ENCODE data around the gene ARNT2.

ARNT2 gene

GRCh38 chr15:80468796-80469195 is 64.6 kb downstream of the ARNT2 start:
- DNase-seq = no peak

DNA sequence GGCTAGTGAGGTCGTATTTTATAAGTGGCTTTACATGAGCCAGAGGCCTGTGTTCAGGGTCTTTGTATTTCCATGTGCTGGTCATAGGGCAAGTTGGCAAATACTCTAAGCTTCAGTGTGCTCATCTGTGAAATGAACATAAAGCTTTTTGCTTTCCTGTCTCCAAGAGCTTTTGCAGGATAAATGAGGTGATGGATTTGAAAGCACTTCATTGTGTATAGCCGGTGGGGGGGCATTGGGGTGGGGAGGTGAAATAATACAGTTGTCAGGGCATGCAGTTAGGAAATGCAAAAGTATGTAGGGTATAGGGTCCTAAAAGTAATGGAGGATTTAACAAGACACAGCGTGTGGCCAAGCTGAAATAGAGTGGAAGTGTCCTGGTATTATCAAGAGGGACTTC is 67.7 kb downstream of the ARNT2 start:
- no peak for DNase-seq

DNA sequence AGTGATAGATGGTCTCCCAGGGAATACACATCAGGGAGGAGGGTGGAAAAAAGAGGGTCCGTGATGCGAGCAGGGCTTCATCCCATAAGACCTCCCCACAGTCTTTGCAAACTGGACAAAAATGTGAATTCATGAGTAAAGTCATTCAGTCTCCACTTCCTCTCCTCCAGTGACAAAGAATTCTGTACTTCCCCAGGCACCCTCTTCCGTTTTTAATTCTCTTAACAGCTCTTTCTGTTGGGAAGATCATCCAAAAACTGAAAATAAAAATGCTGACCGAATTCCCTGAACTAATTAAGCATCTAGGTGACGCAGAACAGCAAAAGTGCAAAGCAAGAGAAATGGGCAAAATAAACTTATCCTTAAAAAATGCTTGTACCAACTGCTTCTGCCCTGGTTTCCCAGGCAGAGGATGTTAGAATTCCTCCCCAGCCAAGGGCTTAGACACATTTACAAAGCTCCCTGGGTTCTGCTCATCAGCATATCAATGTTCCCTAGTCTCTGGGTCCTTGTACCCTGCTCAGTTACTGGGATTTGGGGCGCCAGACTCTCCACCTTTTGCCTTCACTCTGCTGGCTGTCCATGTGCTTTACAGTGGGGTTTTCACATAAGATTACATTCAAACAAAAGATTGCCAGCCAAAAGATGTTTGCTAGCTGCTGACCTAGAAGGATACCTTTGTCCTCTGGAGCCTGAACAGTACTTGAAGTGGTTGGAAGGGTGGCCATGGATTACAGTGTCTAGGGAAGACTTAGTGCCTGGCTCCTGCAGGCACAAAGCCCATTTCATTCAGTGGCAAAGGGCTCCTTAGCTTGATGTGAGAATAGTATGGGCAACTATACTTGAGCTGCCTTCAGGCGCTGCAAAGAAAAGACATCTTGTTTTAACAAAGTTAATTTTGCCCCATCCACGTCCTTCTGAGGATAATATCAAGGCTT is 69.4 kb downstream of the ARNT2 start:
- DNase-seq = no peak

DNA sequence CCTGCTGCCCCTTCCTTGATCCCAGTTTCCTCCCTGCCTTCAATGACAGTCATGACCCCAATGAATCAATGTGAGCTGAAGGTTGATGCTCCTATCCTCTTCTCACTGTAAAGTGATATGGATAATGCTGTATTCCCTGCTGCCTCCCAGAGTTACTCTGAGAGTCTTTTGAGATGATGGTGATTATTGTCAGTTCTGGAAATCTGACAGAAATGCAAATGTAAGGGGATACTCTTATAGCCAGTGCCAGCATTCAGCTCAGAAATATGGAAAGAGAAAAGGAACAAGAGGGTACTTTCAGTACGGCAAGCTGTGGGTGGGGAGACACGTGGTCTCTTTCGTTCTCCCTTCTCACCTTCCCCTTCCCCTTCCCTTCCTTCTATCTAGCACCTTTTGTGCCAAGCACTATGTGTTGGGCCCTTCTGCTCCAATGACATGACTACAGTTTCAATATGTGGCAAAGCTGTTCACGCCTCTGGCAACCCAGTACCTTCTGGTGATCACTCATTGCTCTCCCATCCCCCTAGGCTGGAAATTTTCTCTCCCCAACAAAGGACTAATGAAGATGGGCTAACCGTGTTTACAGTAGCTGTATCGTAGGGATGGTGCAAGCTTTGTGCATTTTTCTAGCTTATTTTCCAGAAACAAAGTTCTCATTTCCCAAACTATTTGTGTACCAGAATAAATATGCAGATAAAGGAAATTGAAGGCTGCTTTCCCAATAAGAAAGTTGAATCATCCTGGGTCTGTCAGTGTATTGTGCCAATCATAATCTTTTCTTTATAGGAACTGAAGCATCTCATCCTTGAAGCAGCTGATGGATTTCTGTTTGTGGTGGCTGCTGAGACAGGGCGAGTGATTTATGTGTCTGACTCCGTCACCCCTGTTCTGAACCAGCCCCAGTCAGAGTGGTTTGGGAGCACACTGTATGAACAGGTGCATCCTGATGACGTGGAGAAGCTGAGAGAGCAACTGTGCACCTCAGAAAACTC is 70.3 kb downstream of the ARNT2 start:
- DNase-seq = no peak

GRCh38 chr15:80475572-80475971 is 71.4 kb downstream of the ARNT2 start:
- no peak for DNase-seq

DNA sequence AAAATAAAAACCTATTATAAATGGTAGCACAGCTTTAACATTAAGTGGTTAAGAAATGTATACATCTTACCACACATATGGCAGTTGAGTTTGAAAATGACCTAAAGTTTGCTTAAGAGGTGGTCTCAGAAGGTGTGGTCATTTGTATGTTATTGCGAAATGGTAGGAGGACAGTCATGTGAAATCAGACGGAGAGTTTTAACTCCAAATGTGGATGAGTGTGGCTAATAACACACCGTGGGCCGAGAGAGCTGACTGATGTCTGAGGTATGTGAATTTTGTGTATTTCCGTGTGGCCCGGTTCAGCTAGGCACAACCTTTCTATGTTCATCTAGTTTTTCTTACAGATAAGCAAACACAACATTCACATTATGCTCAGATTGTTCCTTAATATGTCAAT is 71.9 kb downstream of the ARNT2 start:
- DNase-seq = no peak

DNA sequence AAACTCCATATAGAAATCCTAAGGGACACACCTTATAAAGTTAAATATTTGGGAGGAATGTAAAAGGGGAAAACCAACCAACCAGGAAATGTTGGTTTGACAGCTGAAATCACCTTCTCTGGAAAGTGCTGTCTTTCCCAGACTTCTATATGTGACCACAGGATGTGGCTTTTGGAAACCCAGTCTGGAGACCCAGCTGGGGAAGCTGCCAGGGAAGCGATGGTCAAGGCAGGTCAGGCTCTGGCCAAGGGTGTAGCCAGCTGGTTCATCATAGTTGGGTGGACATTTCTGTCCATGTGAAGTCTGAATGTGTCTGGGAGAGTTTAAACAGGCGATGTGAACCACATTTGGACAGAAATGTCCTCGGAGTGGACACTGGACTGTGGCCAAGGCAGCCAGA is 73.9 kb downstream of the ARNT2 start:
- no peak for DNase-seq

GRCh38 chr15:80479191-80479590 is 75.0 kb downstream of the ARNT2 start:
- DNase-seq = no peak

DNA sequence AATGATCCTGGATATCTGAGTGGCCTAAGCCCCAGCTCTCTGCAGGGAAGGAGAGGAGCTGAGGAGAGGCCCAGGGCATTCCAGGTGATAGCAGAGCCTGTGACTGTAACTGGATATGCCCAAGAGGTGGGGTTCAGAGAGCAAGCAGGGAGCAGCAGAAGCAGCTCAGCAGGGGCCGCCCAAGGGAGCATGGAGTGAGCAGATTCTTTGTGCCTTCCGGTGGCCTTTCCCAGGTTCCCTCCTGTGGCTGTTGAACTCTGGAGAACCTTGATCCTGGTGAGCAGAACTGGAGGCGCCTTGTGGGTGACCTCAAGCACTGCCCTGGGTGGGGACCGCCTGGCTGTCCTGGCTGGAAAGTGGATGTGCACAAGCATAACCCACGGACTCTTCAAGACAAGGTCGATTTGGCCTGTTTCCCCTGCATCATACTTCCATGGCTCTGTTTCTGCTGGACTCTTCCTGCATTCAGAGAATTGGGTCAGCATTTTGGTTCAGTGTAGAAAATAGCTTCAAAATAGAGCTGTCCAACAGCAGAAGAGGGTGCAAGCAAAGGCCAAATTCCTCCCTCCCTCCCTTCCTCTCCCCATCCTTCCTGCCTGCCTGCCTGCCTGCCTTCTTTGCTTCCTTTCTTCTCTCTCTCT is 76.1 kb downstream of the ARNT2 start:
- DNase-seq = no peak

DNA sequence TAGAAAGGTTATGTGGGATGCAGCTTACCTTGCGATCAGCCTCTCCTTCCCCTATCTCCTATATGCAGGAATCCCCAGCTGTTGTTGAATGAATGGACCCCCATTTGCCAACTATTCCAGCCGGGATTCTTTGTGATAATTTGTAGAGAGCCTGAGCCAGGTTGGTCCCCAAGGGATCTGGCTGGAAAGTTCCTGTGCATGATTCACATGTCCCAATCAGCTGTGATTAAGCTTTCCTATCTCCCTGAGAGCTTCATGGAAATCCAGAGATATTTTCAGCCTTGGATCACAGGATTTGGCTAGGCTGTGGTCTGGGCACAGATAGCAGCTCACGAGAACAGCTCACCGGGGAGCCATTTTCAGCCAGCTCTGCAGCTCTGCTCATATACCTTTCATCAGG is 76.7 kb downstream of the ARNT2 start:
- DNase-seq = peak; percentile 87

DNA sequence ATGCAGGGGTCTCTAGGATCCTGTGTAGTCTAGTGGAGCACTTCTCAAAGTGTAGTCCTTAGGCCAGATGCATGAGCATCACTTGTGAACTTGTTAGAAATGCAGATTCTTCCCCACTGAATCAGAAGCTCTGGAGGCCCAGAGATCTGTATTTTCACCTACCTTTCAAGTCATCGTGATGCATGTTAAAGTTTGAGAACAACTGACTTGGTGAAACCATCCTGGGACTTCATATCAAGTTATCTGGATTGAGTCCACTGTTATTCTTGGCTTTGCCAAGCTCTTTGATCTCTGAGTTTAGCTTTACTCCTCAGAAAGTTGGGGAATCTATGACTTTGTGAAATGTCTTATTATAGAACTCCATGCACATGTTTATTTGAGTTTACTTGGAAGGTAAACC is 78.5 kb downstream of the ARNT2 start:
- no peak for DNase-seq

GRCh38 chr15:80483725-80484161 is 79.6 kb downstream of the ARNT2 start:
- no peak for DNase-seq

DNA sequence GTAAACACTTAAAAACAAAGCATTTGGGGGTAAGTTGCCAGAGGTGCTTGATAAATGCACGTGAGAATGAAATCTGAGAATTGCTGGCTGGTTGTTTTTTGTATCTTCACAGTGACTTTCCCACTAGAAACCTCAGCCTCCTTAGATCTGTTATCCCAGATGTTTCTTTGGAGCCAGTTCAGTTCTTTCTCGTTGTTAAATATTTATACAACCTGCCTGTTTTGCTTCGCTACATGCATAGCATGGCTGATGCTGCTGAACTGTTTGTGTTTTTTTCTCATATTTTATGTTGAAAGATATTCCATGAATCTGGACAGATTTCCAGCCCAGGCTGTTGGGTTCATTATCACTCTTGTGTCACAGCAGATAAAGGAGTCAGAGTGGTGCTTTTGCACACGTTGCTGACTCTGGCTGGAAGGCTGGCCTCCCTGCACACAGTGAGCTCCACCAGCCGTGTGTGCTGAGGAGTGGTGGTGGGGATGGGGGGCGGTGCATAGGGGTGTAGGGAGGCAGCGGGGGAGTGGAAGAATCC is 80.2 kb downstream of the ARNT2 start:
- no peak for DNase-seq

DNA sequence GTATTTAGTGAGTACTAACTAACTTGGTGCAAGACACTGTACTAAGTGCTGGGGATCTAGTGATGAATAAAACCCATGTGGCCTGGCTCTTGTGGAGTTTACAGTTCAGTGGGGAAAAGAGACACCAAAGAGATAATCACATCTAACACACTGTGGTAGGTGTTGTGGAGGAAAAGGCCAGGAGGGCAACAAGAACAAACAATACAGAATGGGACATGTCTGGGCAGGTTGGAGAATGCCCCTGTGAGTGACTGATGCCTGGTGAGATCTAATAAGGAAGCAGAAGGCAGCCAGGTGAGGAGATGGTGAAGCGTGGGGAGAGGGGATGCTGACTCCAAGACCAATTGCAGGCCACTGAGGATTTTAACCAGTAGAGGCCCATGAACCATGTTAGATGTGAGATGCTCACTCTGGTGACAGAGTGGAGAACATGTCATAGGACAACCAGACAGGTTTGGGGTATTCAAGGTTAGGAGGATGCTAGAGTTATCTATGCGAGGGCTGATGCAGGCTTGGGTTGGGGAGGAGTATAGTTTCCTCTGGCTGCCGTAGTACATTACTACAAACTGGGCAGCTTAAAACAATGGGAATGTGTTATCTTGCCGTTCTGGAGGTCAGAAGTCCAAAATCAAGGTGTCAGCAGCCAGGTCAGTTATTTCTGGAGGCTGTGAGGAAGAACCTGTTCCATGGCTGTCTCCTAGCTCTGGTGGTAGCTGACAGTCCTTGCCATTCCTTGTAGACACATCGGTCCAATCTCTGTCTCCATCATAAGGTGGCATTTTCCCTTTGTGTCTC is 81.4 kb downstream of the ARNT2 start:
- no peak for DNase-seq

DNA sequence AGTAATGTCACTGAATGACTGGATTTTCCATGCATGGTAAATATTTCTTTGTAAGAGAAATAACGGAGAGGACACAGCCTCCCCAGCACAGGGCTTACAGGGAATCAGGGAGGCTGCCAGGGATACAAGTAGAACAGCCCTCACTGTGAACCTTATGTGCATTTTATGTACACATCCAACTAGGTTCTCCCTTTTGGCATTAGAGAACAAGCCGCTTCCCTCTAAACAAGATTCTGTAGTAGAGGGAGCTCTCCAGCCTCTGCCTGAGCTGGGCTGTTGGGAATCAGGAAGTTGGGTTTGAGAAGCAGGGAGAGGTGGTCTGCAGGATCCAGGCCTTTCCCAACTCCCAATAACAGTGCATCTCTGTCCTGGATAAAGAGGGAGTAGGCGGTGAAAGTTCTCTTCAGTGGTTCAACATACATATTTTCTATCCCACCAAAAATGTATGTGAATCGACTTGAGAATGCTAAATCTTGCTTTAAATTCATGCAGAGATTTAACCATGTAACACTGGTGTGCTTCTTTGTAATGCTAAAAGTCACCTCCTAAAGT is 83.7 kb downstream of the ARNT2 start:
- no peak for DNase-seq

DNA sequence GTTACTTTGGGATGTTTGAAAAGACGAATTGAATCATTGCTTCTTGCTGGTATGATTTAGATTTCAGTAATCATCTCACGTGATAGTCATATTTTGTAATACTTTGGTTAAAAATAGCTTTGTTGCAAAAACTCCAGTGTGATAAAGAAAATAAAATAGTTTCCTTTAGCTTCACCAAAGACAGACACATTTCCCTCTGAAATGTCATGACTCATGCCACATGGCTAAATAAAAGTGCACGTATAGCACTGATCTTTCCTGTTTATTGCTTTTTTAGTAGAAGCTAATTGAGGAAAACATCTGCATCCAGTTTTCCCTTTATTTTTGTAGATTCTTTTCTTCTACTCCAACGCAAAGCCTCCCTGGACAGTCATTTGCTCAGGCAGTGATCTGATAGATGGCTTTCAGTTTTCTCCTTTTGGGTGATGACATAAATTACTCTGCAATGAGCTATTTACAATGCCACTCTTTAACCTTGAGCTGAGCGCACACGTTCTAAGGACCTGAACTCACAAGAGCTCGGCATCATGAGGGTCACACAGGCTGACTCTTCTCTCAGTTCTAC is 84.9 kb downstream of the ARNT2 start:
- DNase-seq = peak; percentile 77

- no peak for DNase-seq
Observed at GRCh38 chr15:80490431-80490990, 86.3 kb downstream of the ARNT2 start.

- no peak for DNase-seq
Observed at GRCh38 chr15:80491163-80491847, 87.1 kb downstream of the ARNT2 start.

GRCh38 chr15:80492409-80492808 is 88.2 kb downstream of the ARNT2 start:
- DNase-seq = no peak

DNA sequence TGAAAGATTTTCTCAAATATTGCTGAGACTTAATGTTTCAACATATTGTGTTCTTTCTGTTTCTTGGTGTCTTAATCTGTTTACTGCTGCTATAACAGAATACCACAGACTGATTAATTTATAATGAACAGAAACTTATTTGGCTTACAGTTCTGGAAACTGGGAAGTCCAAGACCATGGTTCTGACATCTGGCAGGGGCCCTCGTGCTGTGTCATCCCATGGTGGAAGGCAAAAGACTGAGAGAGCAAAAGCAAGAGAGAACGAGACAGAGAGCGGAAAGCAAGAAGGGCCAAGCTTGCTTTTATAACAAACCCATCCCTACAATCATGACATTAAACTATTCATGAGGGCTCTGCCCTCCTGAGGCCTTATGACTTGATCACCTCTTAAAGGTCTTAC is 88.7 kb downstream of the ARNT2 start:
- no peak for DNase-seq

Data from amniotic stem cell (primary cell).